Gastrocnemius medialis (tissue), 4 donors: ENCODE results near the gene LAMA2.

Experiments used
- POLR2A ChIP-seq, 2 donors: fragments of 450-650 bp; IDR thresholded peaks; one replicate each; pipeline ENCODE4 v1.6.1; 2017; ENCODE audit warnings: antibody characterized with exemption in 2 of 2, mild to moderate bottlenecking in 2 of 2, moderate library complexity in 2 of 2
- TF ChIP-seq, protein P1 (sequence below), 5 experiments: fragments of 450-650 bp in 3 of 5; fragments of 200-600 bp in 2 of 5; sonication (generic) in 2 of 5; IDR thresholded peaks in 4 of 5; conservative IDR thresholded peaks in 1 of 5; 1 replicate in 4 of 5; 2 replicates in 1 of 5; pipeline ENCODE4 v1.5.1; 2016 to 2019; ENCODE audit warnings: antibody characterized with exemption in 5 of 5, mild to moderate bottlenecking in 3 of 5, moderate library complexity in 3 of 5

DNA sequence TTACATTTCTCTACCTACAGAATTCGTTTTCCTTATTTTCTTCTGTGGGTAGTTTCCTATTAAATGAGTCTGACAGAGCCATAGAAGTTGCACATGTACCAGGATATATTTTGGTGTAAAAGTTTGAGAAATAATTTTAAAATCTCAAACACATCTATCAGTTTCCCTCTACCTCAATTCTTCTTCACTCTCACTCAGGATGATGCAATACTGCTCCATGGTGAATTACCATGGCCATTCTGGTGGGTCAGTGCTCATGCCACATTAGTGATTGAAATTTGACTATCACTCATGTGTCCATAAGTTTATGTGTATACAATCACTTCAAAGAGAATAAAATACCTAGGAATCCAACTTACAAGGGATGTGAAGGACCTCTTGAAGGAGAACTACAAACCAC is 675.3 kb downstream of the LAMA2 start:
- TF ChIP-seq, protein P1, sequence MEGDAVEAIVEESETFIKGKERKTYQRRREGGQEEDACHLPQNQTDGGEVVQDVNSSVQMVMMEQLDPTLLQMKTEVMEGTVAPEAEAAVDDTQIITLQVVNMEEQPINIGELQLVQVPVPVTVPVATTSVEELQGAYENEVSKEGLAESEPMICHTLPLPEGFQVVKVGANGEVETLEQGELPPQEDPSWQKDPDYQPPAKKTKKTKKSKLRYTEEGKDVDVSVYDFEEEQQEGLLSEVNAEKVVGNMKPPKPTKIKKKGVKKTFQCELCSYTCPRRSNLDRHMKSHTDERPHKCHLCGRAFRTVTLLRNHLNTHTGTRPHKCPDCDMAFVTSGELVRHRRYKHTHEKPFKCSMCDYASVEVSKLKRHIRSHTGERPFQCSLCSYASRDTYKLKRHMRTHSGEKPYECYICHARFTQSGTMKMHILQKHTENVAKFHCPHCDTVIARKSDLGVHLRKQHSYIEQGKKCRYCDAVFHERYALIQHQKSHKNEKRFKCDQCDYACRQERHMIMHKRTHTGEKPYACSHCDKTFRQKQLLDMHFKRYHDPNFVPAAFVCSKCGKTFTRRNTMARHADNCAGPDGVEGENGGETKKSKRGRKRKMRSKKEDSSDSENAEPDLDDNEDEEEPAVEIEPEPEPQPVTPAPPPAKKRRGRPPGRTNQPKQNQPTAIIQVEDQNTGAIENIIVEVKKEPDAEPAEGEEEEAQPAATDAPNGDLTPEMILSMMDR (IDR thresholded peaks at IDR 0.05 in 4 of 5, conservative IDR thresholded peaks at IDR 0.05 in 1 of 5), result no peak
- TF ChIP-seq POLR2A (IDR thresholded peaks at IDR 0.05), result no peak
